Uterus (tissue), 4 donors: ENCODE results near the gene MAPKAPK3. TPM values are rescaled to one million over a fixed set of nuclear protein-coding genes. Genes with fewer than 3 reads are reported as not detected.

ENCODE experiments used
- DNase-seq, 2 donors: peaks; one replicate each; pipeline ENCODE4 v3.0.0-alpha.2; 2019 to 2020
- H3K27ac ChIP-seq, 2 donors: fragments of 200-600 bp; sonication (generic); 1 replicate in 1 of 2; 2 replicates in 1 of 2; pipeline ENCODE4 v1.5.1; 2016 to 2018
- H3K27me3 ChIP-seq, 2 donors: fragments of 200-600 bp; sonication (generic); one replicate each; pipeline ENCODE4 v1.5.1; 2018 to 2019; ENCODE audit warnings: control low read depth in 1 of 2
- H3K36me3 ChIP-seq, 2 donors: fragments of 200-600 bp; sonication (generic); one replicate each; pipeline ENCODE4 v1.5.1; 2019; ENCODE audit warnings: control low read depth in 1 of 2
- H3K4me1 ChIP-seq, 2 donors: fragments of 200-600 bp; sonication (generic); one replicate each; pipeline ENCODE4 v1.5.1; 2018 to 2019; ENCODE audit warnings: control low read depth in 1 of 2
- H3K4me3 ChIP-seq, 2 donors: fragments of 200-600 bp; sonication (generic); 1 replicate in 1 of 2; 2 replicates in 1 of 2; pipeline ENCODE4 v1.5.1; 2018 to 2019; ENCODE audit warnings: mild to moderate bottlenecking in 1 of 2
- H3K9me3 ChIP-seq, 2 donors: fragments of 200-600 bp; sonication (generic); one replicate each; pipeline ENCODE4 v1.5.1; 2019; ENCODE audit warnings: control low read depth in 1 of 2
- CTCF ChIP-seq, 4 experiments: fragments of 200-600 bp in 2 of 4; fragments of 450-650 bp in 2 of 4; sonication (generic) in 2 of 4; IDR thresholded peaks; one replicate each; pipeline ENCODE4 v1.5.1; 2016 to 2019; ENCODE audit warnings: antibody characterized with exemption in 4 of 4, mild to moderate bottlenecking in 2 of 4, moderate library complexity in 1 of 4
- POLR2A ChIP-seq, 2 donors: fragments of 450-650 bp; IDR thresholded peaks; one replicate each; pipeline ENCODE4 v1.6.1; 2016; ENCODE audit warnings: antibody characterized with exemption in 2 of 2, mild to moderate bottlenecking in 1 of 2, moderate library complexity in 1 of 2
- intact Hi-C: fragments of 100-400 bp; cut with DNase I; formaldehyde crosslinking; loops from one replicate; pipeline ENCODE4 v1.15.1; 2023; ENCODE audit warnings: low total_unique reads
- total RNA-seq, 4 donors: library from RNA; depleted of rRNA in 3 of 4; stranded (reverse); fragments of >200 nt in 3 of 4; gene quantifications; one replicate each; pipeline versions ENCODE4 v1.1.0 to v1.2.4, GENCODE V29; 2014 to 2023
- donor health status: DM: yes; HTN: yes; CAD: no.

The MAPKAPK3 gene
- total RNA-seq, 4 donors from 2014 or later, result 22.0 to 39.1 (median 29.0) TPM

- no peak for DNase-seq
- H3K4me1 ChIP-seq, result no peaks in the 10 kb centered on the region
These were observed 25.4 kb downstream of the MAPKAPK3 start for GRCh38 chr3:50642382-50642781.

GRCh38 chr3:50644561-50644960, 27.6 kb downstream of the MAPKAPK3 start:
- H3K36me3 ChIP-seq, result no peaks in the 10 kb centered on the region
- intact Hi-C loops, result no loop called here
- DNase-seq, result no peak
- H3K27ac ChIP-seq, result no peak overlapping the region
- no peaks in the 10 kb centered on the region for H3K27me3 ChIP-seq
- H3K9me3 ChIP-seq, result no peaks in the 10 kb centered on the region
- TF ChIP-seq CTCF (IDR thresholded peaks at IDR 0.05), result no peak
- TF ChIP-seq POLR2A (IDR thresholded peaks at IDR 0.05), result no peak
- no peak overlapping the region for H3K4me3 ChIP-seq
- no peaks in the 10 kb centered on the region for H3K4me1 ChIP-seq

More at GRCh38 chr3:50642382-50642781, 25.4 kb downstream of the MAPKAPK3 start:
- no peak for TF ChIP-seq CTCF (IDR thresholded peaks at IDR 0.05)
- no peak for TF ChIP-seq POLR2A (IDR thresholded peaks at IDR 0.05)
- H3K27ac ChIP-seq, result no peak overlapping the region
- no peaks in the 10 kb centered on the region for H3K9me3 ChIP-seq
- H3K27me3 ChIP-seq, result no peaks in the 10 kb centered on the region
- no peak overlapping the region for H3K4me3 ChIP-seq
- intact Hi-C loops, result no loop called here
- no peaks in the 10 kb centered on the region for H3K36me3 ChIP-seq

- no peaks in the 10 kb centered on the region for H3K4me1 ChIP-seq
- no peaks in the 10 kb centered on the region for H3K9me3 ChIP-seq
- H3K27me3 ChIP-seq, result no peaks in the 10 kb centered on the region
- no peak overlapping the region for H3K4me3 ChIP-seq
- intact Hi-C loops, result no loop called here
- DNase-seq, result no peak
- TF ChIP-seq CTCF (IDR thresholded peaks at IDR 0.05) (no peak), POLR2A (IDR thresholded peaks at IDR 0.05) (no peak)
- H3K36me3 ChIP-seq, result no peaks in the 10 kb centered on the region
- no peak overlapping the region for H3K27ac ChIP-seq
These were observed 28.4 kb downstream of the MAPKAPK3 start for GRCh38 chr3:50645378-50645777.

GRCh38 chr3:50648313-50648712, 31.4 kb downstream of the MAPKAPK3 start:
- intact Hi-C loops, result no loop called here
- H3K4me1 ChIP-seq, result no peaks in the 10 kb centered on the region
- no peak for TF ChIP-seq CTCF (IDR thresholded peaks at IDR 0.05)
- TF ChIP-seq POLR2A (IDR thresholded peaks at IDR 0.05), result no peak
- H3K4me3 ChIP-seq, result no peak overlapping the region
- no peaks in the 10 kb centered on the region for H3K27me3 ChIP-seq
- no peaks in the 10 kb centered on the region for H3K36me3 ChIP-seq
- H3K9me3 ChIP-seq, result no peaks in the 10 kb centered on the region
- no peak for DNase-seq
- no peak overlapping the region for H3K27ac ChIP-seq

GRCh38 chr3:50648944-50649343, 32.0 kb downstream of the MAPKAPK3 start:
- Histone ChIP-seq H3K4me1 (no peaks in the 10 kb centered on the region), H3K27me3 (no peaks in the 10 kb centered on the region), H3K4me3 (no peak overlapping the region), H3K36me3 (no peaks in the 10 kb centered on the region), H3K27ac (no peak overlapping the region), H3K9me3 (no peaks in the 10 kb centered on the region)
- DNase-seq, result no peak
- intact Hi-C loops, result no loop called here
- TF ChIP-seq CTCF (IDR thresholded peaks at IDR 0.05) (no peak), POLR2A (IDR thresholded peaks at IDR 0.05) (no peak)
